Subcutaneous adipose tissue (tissue), 4 donors: ENCODE results near the gene RFX7. TPM values are rescaled to one million over a fixed set of nuclear protein-coding genes. Genes with fewer than 3 reads are reported as not detected.

Experiments
- CTCF ChIP-seq: fragments of 450-650 bp; IDR thresholded peaks from one replicate; pipeline ENCODE4 v1.5.1; 2016; ENCODE audit warnings: low read depth, mild to moderate bottlenecking, control low read depth, antibody characterized with exemption, moderate library complexity
- total RNA-seq, 4 donors: library from RNA; depleted of rRNA; stranded (reverse); fragments of >200 nt; gene quantifications; one replicate each; pipeline ENCODE4 v1.1.0, GENCODE V29; 2016

Gene RFX7
- total RNA-seq, 4 donors from 2014 or later = 6.0 to 10.2 (median 8.3) TPM

GRCh38 chr15:56261854-56262509 lies 18.3 kb upstream of the RFX7 start:
- TF ChIP-seq CTCF = no peak

- TF ChIP-seq CTCF = no peak
These were observed 10.6 kb upstream of the RFX7 start for GRCh38 chr15:56254265-56254664.

GRCh38 chr15:56252386-56252785 lies 8.7 kb upstream of the RFX7 start:
- TF ChIP-seq CTCF = no peak

GRCh38 chr15:56251315-56252095 lies 7.8 kb upstream of the RFX7 start:
- TF ChIP-seq CTCF = no peak

- TF ChIP-seq CTCF = no peak
These were observed 6.9 kb upstream of the RFX7 start for GRCh38 chr15:56250626-56251025.

- TF ChIP-seq CTCF = no peak
These were observed 5.4 kb upstream of the RFX7 start for GRCh38 chr15:56249092-56249491.

- no peak for TF ChIP-seq CTCF
These were observed 4.8 kb upstream of the RFX7 start for GRCh38 chr15:56248311-56248992.
